Panc1 (cell line): ENCODE data around the gene NCAPH2.

Experiments
- CTCF ChIP-seq: fragments of 450-650 bp; IDR thresholded peaks from 2 replicates; pipeline ENCODE4 v1.5.1; 2017; ENCODE audit warnings: mild to moderate bottlenecking
- POLR2AphosphoS5 ChIP-seq: IDR thresholded peaks from 2 replicates; pipeline ENCODE4 v1.6.1; 2012; ENCODE audit warnings: mild to moderate bottlenecking, low read depth, low read length, moderate library complexity
- REST ChIP-seq, 2 experiments: IDR thresholded peaks; 2 replicates each; pipeline ENCODE4 v1.6.1; 2011 to 2012; ENCODE audit warnings: low read depth in 2 of 2, control low read depth in 1 of 2, low read length in 1 of 2, mild to moderate bottlenecking in 1 of 2, moderate library complexity in 1 of 2; ENCODE audit not compliant: insufficient read depth in 1 of 2
- SIN3A ChIP-seq: IDR thresholded peaks from 2 replicates; pipeline ENCODE4 v1.6.1; 2012; ENCODE audit warnings: low read depth, mild to moderate bottlenecking, low read length, moderate library complexity, borderline replicate concordance; ENCODE audit not compliant: insufficient read depth
- TCF7L2 ChIP-seq: IDR thresholded peaks from 2 replicates; pipeline ENCODE4 v1.6.1; 2011; ENCODE audit warnings: mild to moderate bottlenecking, low read depth, low read length, inconsistent platforms

- TF ChIP-seq CTCF (no peak), POLR2AphosphoS5 (no peak), TCF7L2 (no peak), REST (IDR thresholded peaks at IDR 0.05; ENCODE audit: insufficient read depth in 1 of 2, low read depth in 2 of 2, low read length in 1 of 2) (no peak), SIN3A (no peak)
These were observed 52.0 kb downstream of the NCAPH2 start for GRCh38 chr22:50560034-50560433.
